HG02870 (cell line): Measurements from ENCODE around the gene MTG1.
"Not testable (repeated sequence)": the region's sequence is repeated elsewhere in the genome, so short reads cannot be mapped to it uniquely, and the experiment has no call there.

Source experiments
- ATAC-seq: cut with Tn5 transposase; IDR thresholded peaks from one replicate; pipeline ENCODE4 v1.9.1; 2021; ENCODE audit warnings: mild to moderate bottlenecking, moderate library complexity; ENCODE audit not compliant: unreplicated experiment

MTG1 gene

GRCh38 chr10:133377025-133377817 lies 16.7 kb upstream of the MTG1 start:
- ATAC-seq: no peak

GRCh38 chr10:133377818-133378250 lies 16.1 kb upstream of the MTG1 start:
- no peak for ATAC-seq

- peak; percentile 31 for ATAC-seq
Observed at GRCh38 chr10:133378251-133379096, 15.5 kb upstream of the MTG1 start.

GRCh38 chr10:133379152-133379800 lies 14.7 kb upstream of the MTG1 start, which contains the start of gene PAOX:
PAOX (plus strand) TSS chr10:133379262; CDS start chr10:133379317, 55 bp downstream.
- ATAC-seq: peak; percentile 54

- no peak for ATAC-seq
Observed at GRCh38 chr10:133379801-133380666, 13.9 kb upstream of the MTG1 start.

- no peak for ATAC-seq
Observed at GRCh38 chr10:133381036-133381435, 12.9 kb upstream of the MTG1 start.

- no peak for ATAC-seq
Observed at GRCh38 chr10:133383551-133383950, 10.4 kb upstream of the MTG1 start.

GRCh38 chr10:133384071-133384470 lies 9.9 kb upstream of the MTG1 start:
- no peak for ATAC-seq

GRCh38 chr10:133385214-133385613 lies 8.7 kb upstream of the MTG1 start:
- ATAC-seq: no peak

GRCh38 chr10:133386951-133387350 lies 7.0 kb upstream of the MTG1 start:
- not testable (repeated sequence) for ATAC-seq

- ATAC-seq: no peak
Observed at GRCh38 chr10:133388236-133388972, 5.6 kb upstream of the MTG1 start.

GRCh38 chr10:133388973-133389818 lies 4.8 kb upstream of the MTG1 start:
- ATAC-seq: peak; percentile 87

GRCh38 chr10:133390597-133391248 lies 3.2 kb upstream of the MTG1 start:
- no peak for ATAC-seq

GRCh38 chr10:133391249-133391635 lies 2.7 kb upstream of the MTG1 start:
- no peak for ATAC-seq

- no peak for ATAC-seq
Observed at GRCh38 chr10:133391761-133392518, 2.0 kb upstream of the MTG1 start.

- ATAC-seq: no peak
Observed at GRCh38 chr10:133393401-133394063, 425 bp upstream of the MTG1 start.

- ATAC-seq: no peak
Observed at GRCh38 chr10:133394801-133395221, 854 bp downstream of the MTG1 start.
